ENCODE measurements around the gene TMEM169. TPM values are rescaled to one million over a fixed set of nuclear protein-coding genes. Genes with fewer than 3 reads are reported as not detected.

The TMEM169 gene
- total RNA-seq, 1 donor: 0.36 TPM

DNA sequence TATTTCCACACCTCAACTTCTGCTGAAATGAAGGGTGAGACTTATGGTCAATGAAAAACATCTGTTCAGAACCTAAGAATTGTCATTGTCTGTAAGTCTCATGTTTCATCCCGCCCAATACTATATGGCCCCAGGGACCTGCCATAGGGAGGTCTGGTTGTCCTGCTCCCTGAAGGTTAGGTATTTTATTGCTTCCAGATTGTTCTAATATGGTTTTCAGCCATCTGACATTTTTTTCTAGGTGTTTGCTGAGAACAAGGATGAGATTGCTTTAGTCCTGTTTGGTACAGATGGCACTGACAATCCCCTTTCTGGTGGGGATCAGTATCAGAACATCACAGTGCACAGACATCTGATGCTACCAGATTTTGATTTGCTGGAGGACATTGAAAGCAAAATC, 34.7 kb downstream of the TMEM169 start:
- H3K27me3 ChIP-seq (ENCODE audit: insufficient read depth, low read length): no peaks in the 10 kb centered on the region
- H3K4me3 ChIP-seq (ENCODE audit: insufficient read depth, low read length): no peak overlapping the region
- peaks cover 84% of the 10 kb centered on the region for H3K79me2 ChIP-seq (ENCODE audit: insufficient read depth, low read length)
- no peak overlapping the region for H3K27ac ChIP-seq (ENCODE audit: low read depth, low read length)
- peaks cover 88% of the 10 kb centered on the region for H3K36me3 ChIP-seq (ENCODE audit: insufficient read depth, low read length)
- H4K20me1 ChIP-seq (ENCODE audit: insufficient read depth, low read length): peaks cover 15% of the 10 kb centered on the region
- H2AFZ ChIP-seq (ENCODE audit: low read length): no peak overlapping the region
- no peaks in the 10 kb centered on the region for H3K9me3 ChIP-seq (ENCODE audit: low read depth, low read length)
- no peak for DNase-seq (ENCODE audit: insufficient read length, low spot score, missing footprints)
- no peak overlapping the region for H3K4me2 ChIP-seq (ENCODE audit: insufficient read depth, low read length)
- no peak for TF ChIP-seq CTCF (IDR thresholded peaks at IDR 0.05; ENCODE audit: extremely low read depth, low read depth, low read length)
- H3K4me1 ChIP-seq (ENCODE audit: insufficient read depth, low read length): peaks cover 19% of the 10 kb centered on the region

- Histone ChIP-seq H3K27ac (ENCODE audit: low read depth, low read length) (no peak overlapping the region), H3K4me1 (ENCODE audit: insufficient read depth, low read length) (peaks cover 16% of the 10 kb centered on the region), H3K4me2 (ENCODE audit: insufficient read depth, low read length) (no peak overlapping the region), H3K4me3 (ENCODE audit: insufficient read depth, low read length) (no peak overlapping the region), H3K79me2 (ENCODE audit: insufficient read depth, low read length) (peaks cover 79% of the 10 kb centered on the region), H3K9me3 (ENCODE audit: low read depth, low read length) (no peaks in the 10 kb centered on the region), H3K27me3 (ENCODE audit: insufficient read depth, low read length) (no peaks in the 10 kb centered on the region), H3K36me3 (ENCODE audit: insufficient read depth, low read length) (peaks cover 88% of the 10 kb centered on the region), H2AFZ (ENCODE audit: low read length) (no peak overlapping the region), H4K20me1 (ENCODE audit: insufficient read depth, low read length) (peaks cover 6% of the 10 kb centered on the region)
- TF ChIP-seq CTCF (IDR thresholded peaks at IDR 0.05; ENCODE audit: extremely low read depth, low read depth, low read length): no peak
- no peak for DNase-seq (ENCODE audit: insufficient read length, low spot score, missing footprints)
Measured at GRCh38 chr2:216117561-216118340, 36.0 kb downstream of the TMEM169 start.

GRCh38 chr2:216118474-216118873, 36.8 kb downstream of the TMEM169 start:
- Histone ChIP-seq H3K27me3 (ENCODE audit: insufficient read depth, low read length) (no peaks in the 10 kb centered on the region), H4K20me1 (ENCODE audit: insufficient read depth, low read length) (peaks cover under 1% of the 10 kb centered on the region), H3K9me3 (ENCODE audit: low read depth, low read length) (no peaks in the 10 kb centered on the region), H3K79me2 (ENCODE audit: insufficient read depth, low read length) (peaks cover 74% of the 10 kb centered on the region), H3K27ac (ENCODE audit: low read depth, low read length) (no peak overlapping the region), H2AFZ (ENCODE audit: low read length) (no peak overlapping the region), H3K4me1 (ENCODE audit: insufficient read depth, low read length) (peaks cover 16% of the 10 kb centered on the region), H3K4me3 (ENCODE audit: insufficient read depth, low read length) (no peak overlapping the region), H3K36me3 (ENCODE audit: insufficient read depth, low read length) (peaks cover 88% of the 10 kb centered on the region), H3K4me2 (ENCODE audit: insufficient read depth, low read length) (no peak overlapping the region)
- no peak for TF ChIP-seq CTCF (IDR thresholded peaks at IDR 0.05; ENCODE audit: extremely low read depth, low read depth, low read length)
- no peak for DNase-seq (ENCODE audit: insufficient read length, low spot score, missing footprints)

DNA sequence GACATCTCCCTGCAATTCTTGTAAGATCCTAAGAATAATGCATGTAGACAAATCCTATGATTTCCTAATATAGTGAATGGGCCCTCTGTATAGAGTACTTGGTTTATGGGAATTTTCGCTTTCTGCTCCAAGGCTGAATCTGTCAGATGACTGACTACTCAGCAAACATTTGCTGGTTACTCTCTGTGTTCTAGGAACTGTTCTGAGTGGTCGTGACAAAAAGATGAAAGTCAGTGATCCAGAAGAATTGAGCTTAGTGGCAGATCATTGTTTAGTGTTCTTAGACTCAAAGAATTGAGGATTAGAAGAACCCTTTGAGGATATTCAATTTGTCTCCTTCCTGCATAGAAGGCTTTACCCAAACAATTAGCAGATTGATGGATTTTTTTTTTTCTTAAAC, 37.4 kb downstream of the TMEM169 start:
- H4K20me1 ChIP-seq (ENCODE audit: insufficient read depth, low read length): no peaks in the 10 kb centered on the region
- H3K9me3 ChIP-seq (ENCODE audit: low read depth, low read length): no peaks in the 10 kb centered on the region
- H3K27me3 ChIP-seq (ENCODE audit: insufficient read depth, low read length): no peaks in the 10 kb centered on the region
- no peak overlapping the region for H3K4me3 ChIP-seq (ENCODE audit: insufficient read depth, low read length)
- TF ChIP-seq CTCF (IDR thresholded peaks at IDR 0.05; ENCODE audit: extremely low read depth, low read depth, low read length): no peak
- peaks cover 74% of the 10 kb centered on the region for H3K79me2 ChIP-seq (ENCODE audit: insufficient read depth, low read length)
- no peak overlapping the region for H3K27ac ChIP-seq (ENCODE audit: low read depth, low read length)
- H2AFZ ChIP-seq (ENCODE audit: low read length): no peak overlapping the region
- peaks cover 86% of the 10 kb centered on the region for H3K36me3 ChIP-seq (ENCODE audit: insufficient read depth, low read length)
- DNase-seq (ENCODE audit: insufficient read length, low spot score, missing footprints): no peak
- peaks cover 16% of the 10 kb centered on the region for H3K4me1 ChIP-seq (ENCODE audit: insufficient read depth, low read length)
- no peak overlapping the region for H3K4me2 ChIP-seq (ENCODE audit: insufficient read depth, low read length)
